ENCODE measurements around the gene DNAH17. TPM values are rescaled to one million over a fixed set of nuclear protein-coding genes. Genes with fewer than 3 reads are reported as not detected.

The DNAH17 gene
- total RNA-seq, 1 experiment from 2014 or later: 0.69 TPM

GRCh38 chr17:78534492-78535272 is 42.5 kb downstream of the DNAH17 start (continued):
- TF ChIP-seq ZBTB33 (IDR thresholded peaks at IDR 0.05; ENCODE audit: extremely low read depth, insufficient replicate concordance, low read length): no peak
- no peak for TF ChIP-seq RAD21 (IDR thresholded peaks at IDR 0.05; ENCODE audit: low read depth)
- TF ChIP-seq ELF1 (IDR thresholded peaks at IDR 0.05; ENCODE audit: borderline replicate concordance, low read depth): no peak
- TF ChIP-seq EZH2 (IDR thresholded peaks at IDR 0.05): no peak
- TF ChIP-seq JUND (IDR thresholded peaks at IDR 0.05): no peak
- TF ChIP-seq SP1 (IDR thresholded peaks at IDR 0.05; ENCODE audit: low read depth): no peak

GRCh38 chr17:78532922-78533640 is 44.1 kb downstream of the DNAH17 start:
- TF ChIP-seq POLR2A (IDR thresholded peaks at IDR 0.05; ENCODE audit: borderline replicate concordance, extremely low read depth, insufficient read depth, insufficient read length) (no peak), EZH2 (IDR thresholded peaks at IDR 0.05) (no peak), FOSL1 (IDR thresholded peaks at IDR 0.05; ENCODE audit: low read depth) (peak; percentile 53), YY1 (IDR thresholded peaks at IDR 0.05; ENCODE audit: extremely low read depth, insufficient replicate concordance, low read depth, low read length) (no peak)
- Histone ChIP-seq H3K9ac (ENCODE audit: low read length) (no peak overlapping the region), H3K79me2 (ENCODE audit: insufficient read depth, low read length) (no peaks in the 10 kb centered on the region), H3K36me3 (ENCODE audit: control insufficient read depth in 1 of 2, insufficient read depth in 2 of 2, low read length in 2 of 2) (no peaks in the 10 kb centered on the region), H3K4me3 (replicated peaks in 1 of 2; ENCODE audit: low read depth in 1 of 2, low read length in 2 of 2) (no peak overlapping the region), H3K9me2 (ENCODE audit: insufficient read depth) (no peaks in the 10 kb centered on the region), H2AFZ (ENCODE audit: low read depth, low read length, poor library complexity, severe bottlenecking) (no peak overlapping the region), H3K4me1 (ENCODE audit: control insufficient read depth in 1 of 2, insufficient read depth in 2 of 2, low read length in 2 of 2) (peaks cover 0 to 12% of the 10 kb centered on the region in 2 experiments; a peak in 2 of 4 replicates), H4K20me1 (ENCODE audit: insufficient read depth) (no peaks in the 10 kb centered on the region), H3K27ac (ENCODE audit: low read depth, low read length) (no peak overlapping the region), H3K27me3 (ENCODE audit: insufficient read depth, low read length) (no peaks in the 10 kb centered on the region), H3K9me3 (ENCODE audit: control insufficient read depth in 1 of 2, insufficient read depth in 1 of 2, low read depth in 1 of 2, low read length in 2 of 2) (no peaks in the 10 kb centered on the region), H3K4me2 (ENCODE audit: low read length) (peak overlapping the region; percentile 17)
- ChIA-PET POLR2A (no interaction called here), RAD21 (ENCODE audit: low non-redundant PET in 1 of 2, low total read pairs in 2 of 2, uncharacterized antibody in 2 of 2, unreplicated experiment in 2 of 2) (no interaction called here), CTCF (interaction anchor here (1.2 kb wide), 1 partner anchor 27 kb away, joined by 3 read pairs; no protein-coding TSS in a partner anchor)
- peak; percentile 27 for DNase-seq (ENCODE audit: low read depth, low spot score)
- BruUV-seq (replicated peaks): no TSS peak
- peak; percentile 59 for ATAC-seq
- intact Hi-C loops (cut with micrococcal nuclease): no loop called here

Data from HCT116 (cell line).